KOPT-K1 (cell line): ENCODE results near the gene EHBP1.

Experiments used
- H3K27ac ChIP-seq: fragments of 200-600 bp; sonication (generic); 2 replicates; pipeline ENCODE4 v1.5.1; 2016; ENCODE audit warnings: antibody characterized with exemption, mild to moderate bottlenecking, low read depth, low read length; ENCODE audit not compliant: poor library complexity, severe bottlenecking
- H3K36me3 ChIP-seq: fragments of 200-600 bp; sonication (generic); 2 replicates; pipeline ENCODE4 v1.5.1; 2017; ENCODE audit warnings: antibody characterized with exemption, mild to moderate bottlenecking, low read length, moderate library complexity; ENCODE audit not compliant: insufficient read depth
- H3K9me3 ChIP-seq: fragments of 200-600 bp; sonication (generic); 2 replicates; pipeline ENCODE4 v1.5.1; 2017; ENCODE audit warnings: antibody characterized with exemption, low read length, mild to moderate bottlenecking; ENCODE audit not compliant: insufficient read depth, poor library complexity, severe bottlenecking

The EHBP1 gene

DNA sequence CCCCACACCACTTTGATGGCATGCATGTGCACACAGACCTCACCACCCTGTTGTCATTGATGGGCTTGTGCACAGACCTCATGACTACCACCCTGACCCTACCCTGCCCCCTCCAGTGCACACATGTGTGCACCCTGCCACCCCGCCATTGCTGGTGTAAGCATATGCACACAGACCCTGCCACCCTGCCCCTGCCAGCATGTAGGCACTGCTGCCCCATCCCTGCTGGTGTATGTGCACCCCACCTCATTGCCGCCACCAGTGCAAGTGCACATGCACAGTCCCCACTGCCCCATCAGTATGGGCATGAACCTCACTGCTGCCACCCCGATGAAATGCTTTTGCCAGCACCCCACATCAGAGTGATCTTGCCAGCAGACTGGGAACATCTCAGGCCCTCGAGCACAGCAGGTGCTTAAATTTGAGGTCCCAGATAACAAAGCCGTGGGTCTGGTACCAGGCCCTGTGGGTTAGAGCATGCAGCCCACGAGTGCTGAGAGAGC lies 169.4 kb downstream of the EHBP1 start:
- H3K36me3 ChIP-seq, result peaks cover 39% of the 10 kb centered on the region
- H3K9me3 ChIP-seq, result peaks cover 49% of the 10 kb centered on the region
- no peak overlapping the region for H3K27ac ChIP-seq

DNA sequence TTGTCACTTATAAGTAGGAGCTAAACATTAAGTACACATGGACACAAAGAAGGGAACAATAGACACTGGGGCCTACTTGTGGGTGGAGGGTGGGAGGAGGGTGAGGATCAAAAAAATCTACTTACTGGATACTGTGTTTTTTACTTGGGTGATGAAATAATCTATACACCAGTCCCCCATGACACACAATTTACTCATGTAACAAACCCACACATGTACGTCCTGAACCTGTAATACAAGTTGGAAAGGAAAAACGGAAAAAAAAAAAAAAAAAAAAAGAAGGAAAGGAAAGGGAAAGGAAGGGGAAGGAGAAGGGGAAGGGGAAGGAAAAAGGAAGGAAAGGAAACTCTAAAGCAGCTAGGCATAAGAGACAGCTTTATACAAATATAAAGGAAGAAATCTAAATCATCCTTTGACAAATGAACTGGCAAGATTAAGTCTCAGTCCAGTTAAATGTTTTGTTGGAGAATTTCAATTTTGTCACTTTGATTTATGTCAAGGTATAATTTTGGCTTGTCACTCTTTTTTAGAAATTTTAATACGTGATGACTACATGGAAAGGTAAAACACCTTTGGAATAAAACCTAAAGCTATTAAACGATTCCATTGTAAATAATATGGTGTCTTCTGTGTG lies 175.8 kb downstream of the EHBP1 start:
- Histone ChIP-seq H3K27ac (no peak overlapping the region), H3K9me3 (peaks cover 15% of the 10 kb centered on the region), H3K36me3 (peaks cover 18% of the 10 kb centered on the region)

DNA sequence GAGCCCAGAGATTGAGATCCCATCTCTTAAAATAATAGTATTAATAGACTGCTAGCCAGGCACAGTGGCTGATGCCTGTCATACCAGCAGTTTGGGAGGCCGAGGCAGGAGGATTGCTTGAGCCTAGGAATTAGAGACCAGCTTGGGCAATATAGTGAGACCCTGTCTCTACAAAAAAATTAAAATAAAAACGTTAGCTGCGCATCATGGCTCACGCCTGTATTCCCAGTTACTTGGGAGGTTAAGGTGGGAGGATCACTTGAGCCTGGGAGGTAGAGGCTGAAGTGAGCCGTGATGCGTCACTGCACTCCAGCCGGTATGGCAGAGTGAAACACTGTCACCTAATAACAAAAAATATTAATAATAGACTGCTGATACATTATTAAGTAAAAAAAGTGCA lies 178.1 kb downstream of the EHBP1 start:
- Histone ChIP-seq H3K36me3 (0 out of 2 replicates have a peak, but pooled peaks cover 5% of the 10 kb centered on the region), H3K9me3 (peaks cover 5% of the 10 kb centered on the region), H3K27ac (no peak overlapping the region)

DNA sequence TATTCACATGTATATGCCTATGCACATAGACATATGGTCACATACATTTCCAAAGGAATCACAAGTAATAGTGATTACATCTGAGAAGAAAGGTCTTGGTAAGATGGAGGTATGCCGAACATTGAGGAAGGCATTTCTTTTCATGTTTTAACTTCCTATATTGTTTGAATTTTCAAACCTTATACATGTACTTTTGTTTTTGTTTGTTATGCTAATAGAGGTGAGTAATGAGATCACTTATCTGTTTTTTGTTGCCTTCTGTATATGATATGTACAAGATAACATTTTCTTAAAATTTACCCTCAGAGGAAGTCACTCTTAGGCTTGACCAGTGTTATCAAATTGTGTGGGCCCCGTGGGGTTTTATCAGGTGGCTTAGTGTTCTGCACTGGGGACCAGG lies 178.6 kb downstream of the EHBP1 start:
- H3K36me3 ChIP-seq, result 0 out of 2 replicates have a peak, but pooled peaks cover 5% of the 10 kb centered on the region
- no peak overlapping the region for H3K27ac ChIP-seq
- peaks cover 5% of the 10 kb centered on the region for H3K9me3 ChIP-seq

DNA sequence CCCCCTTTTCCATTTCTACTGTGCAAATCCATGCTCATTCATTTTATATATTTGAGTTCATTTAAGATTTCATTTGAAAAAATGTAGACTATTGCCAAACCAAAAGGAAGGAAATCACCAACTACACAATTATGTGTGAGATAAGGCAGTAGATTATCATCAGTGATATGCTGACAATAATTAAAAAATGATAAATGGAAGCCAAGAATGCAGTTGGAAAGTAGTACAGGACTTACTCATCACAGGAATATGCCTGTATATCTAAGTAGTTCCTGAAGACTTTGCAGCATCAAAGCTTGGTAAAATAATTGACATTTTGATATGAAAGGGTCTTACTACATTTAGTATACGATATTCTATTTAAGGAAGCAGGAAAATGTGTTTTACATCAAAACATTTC lies 179.0 kb downstream of the EHBP1 start:
- H3K36me3 ChIP-seq, result 0 out of 2 replicates have a peak, but pooled peaks cover 5% of the 10 kb centered on the region
- H3K27ac ChIP-seq, result no peak overlapping the region
- H3K9me3 ChIP-seq, result peaks cover 5% of the 10 kb centered on the region

DNA sequence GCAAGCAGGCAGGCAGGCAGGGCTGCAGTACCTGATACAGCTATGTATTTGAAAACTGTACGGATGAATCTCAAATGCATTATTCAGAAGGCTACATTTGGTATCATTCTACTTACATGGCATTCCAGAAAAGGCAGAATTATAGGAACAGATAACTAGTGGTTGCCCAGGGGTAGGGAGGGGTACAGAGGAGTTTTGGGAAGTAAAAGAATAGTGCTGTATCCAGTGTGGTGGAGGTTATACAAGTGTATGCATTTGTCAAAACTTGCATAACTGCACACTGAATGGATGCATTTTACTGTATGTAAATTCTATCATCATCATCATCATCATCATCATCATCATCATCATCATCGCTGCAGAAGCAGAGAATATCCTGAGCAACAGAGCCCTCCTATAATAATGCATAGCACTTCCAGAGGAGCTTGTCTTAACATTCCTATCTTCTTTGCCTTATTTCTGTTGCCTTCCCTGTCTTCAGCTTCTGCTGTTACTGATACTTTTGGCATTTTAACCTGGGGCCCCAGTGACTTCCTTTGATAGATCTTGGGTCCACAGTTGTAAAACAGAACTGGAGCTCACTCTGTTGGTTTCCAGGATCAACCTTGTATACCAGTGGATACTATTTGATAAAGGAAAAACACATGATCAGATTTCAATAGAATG lies 189.6 kb downstream of the EHBP1 start:
- H3K9me3 ChIP-seq, result no peaks in the 10 kb centered on the region
- H3K36me3 ChIP-seq, result no peaks in the 10 kb centered on the region
- H3K27ac ChIP-seq, result no peak overlapping the region

DNA sequence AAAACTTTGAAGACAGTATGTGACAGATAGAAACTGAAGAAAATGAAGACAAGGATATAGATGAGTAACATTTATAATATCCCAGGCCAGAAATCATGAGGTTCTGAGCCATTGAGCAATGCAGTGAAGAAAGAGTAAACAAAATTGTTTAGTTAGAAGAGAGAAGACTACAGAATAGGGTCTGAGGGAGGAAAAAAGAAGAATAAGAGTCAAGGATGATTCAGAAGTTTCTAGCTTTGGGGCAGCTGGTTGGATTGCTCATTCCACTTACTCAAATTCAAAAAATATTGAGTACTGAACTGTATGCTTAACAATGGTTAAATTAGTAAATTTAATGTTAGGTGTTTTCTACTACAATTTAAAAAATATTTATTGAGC lies 190.1 kb downstream of the EHBP1 start:
- Histone ChIP-seq H3K36me3 (no peaks in the 10 kb centered on the region), H3K9me3 (no peaks in the 10 kb centered on the region), H3K27ac (no peak overlapping the region)

DNA sequence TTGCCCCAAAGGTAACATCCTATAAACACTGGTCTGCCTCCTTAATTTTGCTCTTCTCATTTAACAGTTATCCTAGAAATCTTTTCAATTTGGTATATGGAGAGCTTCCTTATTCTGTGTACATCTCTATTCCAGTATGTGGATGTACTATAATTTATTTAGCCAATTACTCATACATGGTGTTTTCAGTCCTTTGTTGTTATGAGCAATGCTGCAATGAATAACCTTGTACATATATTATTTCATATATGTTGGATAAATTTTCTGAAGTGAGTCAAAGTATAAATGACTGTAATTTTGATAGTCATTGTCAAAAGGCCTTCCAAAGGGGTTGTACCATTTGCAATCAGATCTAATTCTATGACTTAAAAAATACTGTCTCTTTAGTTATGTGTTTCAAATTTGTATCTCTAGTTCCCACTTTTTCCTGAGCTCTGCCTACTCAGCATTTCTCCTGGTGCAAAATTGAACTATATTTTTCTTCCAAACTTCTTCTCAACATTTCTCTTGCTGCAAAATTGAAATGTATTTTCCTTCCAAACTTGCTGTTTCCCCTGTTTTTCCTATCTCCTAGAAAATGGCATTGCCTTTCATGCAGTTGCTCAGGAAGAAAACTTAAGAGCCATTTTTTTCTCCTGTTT lies 191.8 kb downstream of the EHBP1 start:
- Histone ChIP-seq H3K27ac (no peak overlapping the region), H3K36me3 (no peaks in the 10 kb centered on the region), H3K9me3 (no peaks in the 10 kb centered on the region)

DNA sequence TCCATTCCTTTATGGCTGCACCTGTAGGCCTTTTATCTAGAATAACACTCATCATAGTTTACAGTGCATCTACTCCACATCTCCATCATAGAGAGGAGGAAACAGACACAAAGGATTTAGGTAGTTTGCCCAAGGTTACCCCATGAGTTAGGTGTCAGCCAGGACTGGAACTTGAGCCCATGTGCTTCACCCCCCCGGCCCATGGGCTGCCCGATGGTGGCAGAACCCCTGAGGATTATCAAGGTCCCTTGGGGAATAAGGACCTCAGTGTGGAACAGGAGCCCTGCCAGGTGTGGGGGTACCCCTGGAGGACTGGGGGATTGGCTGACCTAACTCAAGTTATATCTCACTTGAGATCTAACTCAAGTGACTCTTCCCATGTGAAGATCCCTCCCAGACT lies 198.8 kb downstream of the EHBP1 start:
- no peak overlapping the region for H3K27ac ChIP-seq
- no peaks in the 10 kb centered on the region for H3K36me3 ChIP-seq
- H3K9me3 ChIP-seq, result no peaks in the 10 kb centered on the region

DNA sequence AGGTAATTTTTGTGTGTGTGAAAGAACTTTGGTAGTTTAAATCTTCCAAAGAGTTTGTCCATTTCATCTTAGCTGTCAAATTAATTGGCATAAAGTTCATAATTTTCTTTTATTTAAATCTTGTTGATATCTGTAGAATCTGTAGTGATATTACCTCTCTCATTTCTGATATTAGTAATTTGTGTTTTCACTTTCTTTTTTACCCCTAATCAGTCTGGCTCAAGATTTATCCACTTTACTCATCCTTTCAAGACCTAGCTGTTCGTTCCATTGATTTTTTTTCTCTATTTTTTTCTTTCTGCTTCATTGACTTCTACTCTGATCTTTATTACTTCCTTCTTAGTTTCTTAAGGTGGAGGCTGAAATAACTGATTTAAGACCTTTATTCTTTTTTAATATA lies 202.6 kb downstream of the EHBP1 start:
- no peak overlapping the region for H3K27ac ChIP-seq
- H3K9me3 ChIP-seq, result no peaks in the 10 kb centered on the region
- no peaks in the 10 kb centered on the region for H3K36me3 ChIP-seq

DNA sequence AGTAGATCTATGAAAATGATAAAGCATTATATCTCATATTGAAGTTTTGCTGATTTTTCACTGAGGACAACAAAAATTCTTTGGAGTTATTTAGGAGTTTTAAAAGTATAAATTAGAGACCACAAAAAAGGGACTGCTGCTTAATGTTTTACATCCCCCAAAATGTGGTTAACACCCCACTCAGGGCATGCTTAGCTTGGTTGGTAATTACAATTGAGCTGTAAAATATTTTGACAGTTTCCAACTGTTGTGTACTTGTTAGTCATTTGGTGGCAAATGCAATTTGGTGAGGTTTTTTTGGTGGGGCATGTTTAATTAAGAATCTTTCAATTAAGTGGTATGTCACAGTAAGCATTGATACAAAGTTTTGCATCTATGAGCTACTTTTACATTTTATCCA lies 207.8 kb downstream of the EHBP1 start:
- no peak overlapping the region for H3K27ac ChIP-seq
- no peaks in the 10 kb centered on the region for H3K36me3 ChIP-seq
- no peaks in the 10 kb centered on the region for H3K9me3 ChIP-seq

DNA sequence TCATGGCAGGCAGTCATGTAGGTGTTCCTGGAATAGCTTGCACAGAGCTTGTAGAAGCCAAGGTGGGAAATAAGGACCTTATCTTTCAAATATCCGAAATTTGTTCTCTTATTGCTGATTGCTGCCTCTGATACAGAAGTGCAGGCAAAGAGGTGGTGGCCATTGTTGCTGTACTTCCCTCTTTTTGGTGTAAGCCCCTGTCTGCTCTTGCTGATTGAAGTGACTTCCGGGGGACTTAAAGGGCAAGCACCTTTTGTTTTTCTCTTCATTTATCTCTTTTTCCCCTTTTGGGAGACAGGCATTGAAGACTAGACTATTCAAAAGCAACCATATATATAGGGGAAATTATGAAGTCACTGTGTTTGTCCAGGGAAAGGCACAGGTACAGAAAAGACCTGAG lies 213.5 kb downstream of the EHBP1 start:
- peaks cover 36% of the 10 kb centered on the region for H3K9me3 ChIP-seq
- peaks cover 16% of the 10 kb centered on the region; the same call in 1 of the 2 replicates for H3K36me3 ChIP-seq
- H3K27ac ChIP-seq, result no peak overlapping the region

DNA sequence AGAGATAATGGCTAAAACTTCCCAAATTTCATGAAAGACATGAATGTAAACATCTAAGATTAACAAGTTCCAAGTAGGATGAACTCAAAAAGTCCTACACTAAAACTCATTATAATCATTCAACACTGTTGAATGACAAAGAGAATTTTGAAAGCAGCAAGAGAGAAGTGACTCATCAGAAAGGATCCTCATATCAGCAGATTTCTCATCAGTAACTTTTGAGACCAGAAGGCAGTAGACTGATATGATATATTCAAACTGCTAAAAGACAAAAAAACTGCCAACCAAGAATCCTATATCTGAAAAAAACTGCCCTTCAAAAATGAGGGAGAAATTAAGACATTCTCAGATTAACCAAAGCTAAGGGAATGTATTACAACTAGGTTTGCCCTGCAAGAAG lies 214.6 kb downstream of the EHBP1 start:
- Histone ChIP-seq H3K9me3 (peaks cover 46% of the 10 kb centered on the region), H3K36me3 (peaks cover 16% of the 10 kb centered on the region; the same call in 1 of the 2 replicates), H3K27ac (no peak overlapping the region)

DNA sequence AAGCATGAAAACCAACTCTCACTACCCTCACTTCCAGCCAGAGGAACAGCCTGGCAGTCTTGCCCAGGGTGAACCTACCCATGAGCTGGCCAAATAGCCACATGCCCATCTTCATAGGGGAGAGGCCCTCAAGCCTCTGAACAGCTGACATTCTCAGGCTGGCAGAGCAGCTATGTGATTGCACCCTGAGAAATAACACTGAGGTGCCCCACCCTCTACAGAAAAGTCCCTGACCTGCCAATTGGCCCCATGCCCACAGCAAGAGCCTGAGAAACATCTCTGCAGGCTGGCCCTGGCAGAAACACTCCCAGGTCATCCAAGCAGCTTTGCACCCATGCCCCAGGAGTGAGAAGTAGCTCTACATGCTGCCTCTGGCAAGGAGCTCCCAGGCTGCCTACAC lies 217.7 kb downstream of the EHBP1 start:
- Histone ChIP-seq H3K27ac (no peak overlapping the region), H3K36me3 (peaks cover 16% of the 10 kb centered on the region; the same call in 1 of the 2 replicates), H3K9me3 (peaks cover 48% of the 10 kb centered on the region)

DNA sequence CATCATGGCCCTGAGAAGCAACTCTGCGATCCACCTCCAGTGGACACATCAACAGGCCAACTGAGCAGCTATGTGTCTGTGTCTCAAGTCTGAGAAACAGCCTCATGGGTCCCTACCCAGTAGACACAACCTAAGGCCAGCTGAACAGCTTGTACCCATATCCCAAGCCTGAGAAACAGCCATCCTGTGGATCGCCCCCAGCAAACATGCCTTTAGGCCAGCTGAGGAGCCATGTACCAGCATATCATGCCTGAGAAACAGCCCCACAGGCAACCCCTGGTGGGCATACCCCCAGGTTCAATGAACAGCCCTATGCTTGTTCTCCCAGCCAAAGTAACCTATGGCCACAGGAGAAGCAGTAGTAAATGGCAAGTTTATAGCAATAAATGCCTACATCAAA lies 218.4 kb downstream of the EHBP1 start:
- peaks cover 16% of the 10 kb centered on the region; the same call in 1 of the 2 replicates for H3K36me3 ChIP-seq
- peaks cover 48% of the 10 kb centered on the region for H3K9me3 ChIP-seq
- H3K27ac ChIP-seq, result no peak overlapping the region
